Hepatocyte (in vitro differentiated cells): ENCODE measurements around the gene PRR14L.
"Not testable (repeated sequence)": the region's sequence is repeated elsewhere in the genome, so short reads cannot be mapped to it uniquely, and the experiment has no call there.

Experiments used
- CTCF ChIP-seq: fragments of 200-600 bp; sonication (generic); IDR thresholded peaks from 2 replicates; pipeline ENCODE4 v1.5.1; 2016; ENCODE audit warnings: antibody characterized with exemption, mild to moderate bottlenecking; ENCODE audit not compliant: poor library complexity
- EZH2phosphoT487 ChIP-seq: fragments of 200-600 bp; sonication (generic); IDR thresholded peaks from one replicate; pipeline ENCODE4 v1.6.1; 2018; ENCODE audit warnings: antibody characterized with exemption, mild to moderate bottlenecking, low read depth, moderate library complexity; ENCODE audit not compliant: unreplicated experiment, severe bottlenecking

- not testable (repeated sequence) for TF ChIP-seq CTCF, EZH2phosphoT487
Observed at GRCh38 chr22:31668849-31669248, 81.1 kb downstream of the PRR14L start.
